Measurements from ENCODE around the gene ZFPM1.

The ZFPM1 gene

GRCh38 chr16:88508376-88508867, 55.3 kb downstream of the ZFPM1 start:
- no peak for TF ChIP-seq TOX (CRISPR knock-in tag; IDR thresholded peaks at IDR 0.05; ENCODE audit: borderline replicate concordance)
- no peak for TF ChIP-seq ZFP30 (CRISPR knock-in tag; IDR thresholded peaks at IDR 0.05)
- no peak for TF ChIP-seq ZNF8 (CRISPR knock-in tag; IDR thresholded peaks at IDR 0.05)
- no peak for TF ChIP-seq ZNF70 (CRISPR knock-in tag; IDR thresholded peaks at IDR 0.05)
- no peak for TF ChIP-seq POU6F1 (CRISPR knock-in tag; IDR thresholded peaks at IDR 0.05; ENCODE audit: borderline replicate concordance, low read depth)
- no peak for TF ChIP-seq SNAI2 (CRISPR knock-in tag; IDR thresholded peaks at IDR 0.05)
- TF ChIP-seq ZC3H10 (CRISPR knock-in tag; IDR thresholded peaks at IDR 0.05): no peak
- no peak for TF ChIP-seq CSRNP3 (CRISPR knock-in tag; IDR thresholded peaks at IDR 0.05)
- TF ChIP-seq ESRRG (CRISPR knock-in tag; IDR thresholded peaks at IDR 0.05): no peak
- no peak for TF ChIP-seq GLIS3 (CRISPR knock-in tag; IDR thresholded peaks at IDR 0.05)
- TF ChIP-seq, protein P1, sequence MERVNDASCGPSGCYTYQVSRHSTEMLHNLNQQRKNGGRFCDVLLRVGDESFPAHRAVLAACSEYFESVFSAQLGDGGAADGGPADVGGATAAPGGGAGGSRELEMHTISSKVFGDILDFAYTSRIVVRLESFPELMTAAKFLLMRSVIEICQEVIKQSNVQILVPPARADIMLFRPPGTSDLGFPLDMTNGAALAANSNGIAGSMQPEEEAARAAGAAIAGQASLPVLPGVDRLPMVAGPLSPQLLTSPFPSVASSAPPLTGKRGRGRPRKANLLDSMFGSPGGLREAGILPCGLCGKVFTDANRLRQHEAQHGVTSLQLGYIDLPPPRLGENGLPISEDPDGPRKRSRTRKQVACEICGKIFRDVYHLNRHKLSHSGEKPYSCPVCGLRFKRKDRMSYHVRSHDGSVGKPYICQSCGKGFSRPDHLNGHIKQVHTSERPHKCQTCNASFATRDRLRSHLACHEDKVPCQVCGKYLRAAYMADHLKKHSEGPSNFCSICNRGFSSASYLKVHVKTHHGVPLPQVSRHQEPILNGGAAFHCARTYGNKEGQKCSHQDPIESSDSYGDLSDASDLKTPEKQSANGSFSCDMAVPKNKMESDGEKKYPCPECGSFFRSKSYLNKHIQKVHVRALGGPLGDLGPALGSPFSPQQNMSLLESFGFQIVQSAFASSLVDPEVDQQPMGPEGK (CRISPR knock-in tag; IDR thresholded peaks at IDR 0.05; ENCODE audit: borderline replicate concordance): no peak
- ATAC-seq: no peak

GRCh38 chr16:88508868-88509748, 56.0 kb downstream of the ZFPM1 start:
- TF ChIP-seq OSR1 (CRISPR knock-in tag; IDR thresholded peaks at IDR 0.05) (no peak), TSHZ2 (CRISPR knock-in tag; IDR thresholded peaks at IDR 0.05) (no peak), SNAI2 (CRISPR knock-in tag; IDR thresholded peaks at IDR 0.05) (no peak), ESRRG (CRISPR knock-in tag; IDR thresholded peaks at IDR 0.05) (no peak), ZFP30 (CRISPR knock-in tag; IDR thresholded peaks at IDR 0.05) (no peak), ZNF70 (CRISPR knock-in tag; IDR thresholded peaks at IDR 0.05) (no peak), ZNF565 (CRISPR knock-in tag; conservative IDR thresholded peaks at IDR 0.05; ENCODE audit: low read depth) (no peak), TCF4 (CRISPR knock-in tag; IDR thresholded peaks at IDR 0.05; ENCODE audit: borderline replicate concordance) (no peak), GLIS3 (CRISPR knock-in tag; IDR thresholded peaks at IDR 0.05) (no peak), ARNTL (CRISPR knock-in tag; IDR thresholded peaks at IDR 0.05; ENCODE audit: borderline replicate concordance, low read depth) (no peak), CSRNP3 (CRISPR knock-in tag; IDR thresholded peaks at IDR 0.05) (no peak), ZC3H10 (CRISPR knock-in tag; IDR thresholded peaks at IDR 0.05) (no peak), PPARA (CRISPR knock-in tag; IDR thresholded peaks at IDR 0.05; ENCODE audit: borderline replicate concordance) (no peak), ISL1 (CRISPR knock-in tag; IDR thresholded peaks at IDR 0.05) (no peak), ZNF8 (CRISPR knock-in tag; IDR thresholded peaks at IDR 0.05) (no peak), ZFP3 (CRISPR knock-in tag; IDR thresholded peaks at IDR 0.05) (no peak), POU6F1 (CRISPR knock-in tag; IDR thresholded peaks at IDR 0.05; ENCODE audit: borderline replicate concordance, low read depth) (no peak)
- TF ChIP-seq, protein P2, sequence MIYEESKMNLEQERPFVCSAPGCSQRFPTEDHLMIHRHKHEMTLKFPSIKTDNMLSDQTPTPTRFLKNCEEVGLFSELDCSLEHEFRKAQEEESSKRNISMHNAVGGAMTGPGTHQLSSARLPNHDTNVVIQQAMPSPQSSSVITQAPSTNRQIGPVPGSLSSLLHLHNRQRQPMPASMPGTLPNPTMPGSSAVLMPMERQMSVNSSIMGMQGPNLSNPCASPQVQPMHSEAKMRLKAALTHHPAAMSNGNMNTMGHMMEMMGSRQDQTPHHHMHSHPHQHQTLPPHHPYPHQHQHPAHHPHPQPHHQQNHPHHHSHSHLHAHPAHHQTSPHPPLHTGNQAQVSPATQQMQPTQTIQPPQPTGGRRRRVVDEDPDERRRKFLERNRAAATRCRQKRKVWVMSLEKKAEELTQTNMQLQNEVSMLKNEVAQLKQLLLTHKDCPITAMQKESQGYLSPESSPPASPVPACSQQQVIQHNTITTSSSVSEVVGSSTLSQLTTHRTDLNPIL (CRISPR knock-in tag; IDR thresholded peaks at IDR 0.05; ENCODE audit: low read depth): no peak
- ATAC-seq: no peak
